Mammary epithelial cell (primary cell): ENCODE results near the gene ZNF724.

Experiments
- CTCF ChIP-seq, 2 donors: IDR thresholded peaks in 1 of 2; conservative IDR thresholded peaks in 1 of 2; 2 replicates each; pipeline ENCODE4 v1.5.1; 2011 to 2012; ENCODE audit warnings: inconsistent platforms in 2 of 2, low read length in 2 of 2, mild to moderate bottlenecking in 2 of 2, control low read depth in 1 of 2, low read depth in 1 of 2; ENCODE audit not compliant: insufficient read depth in 1 of 2; ENCODE audit errors: extremely low read depth in 1 of 2
- EZH2 ChIP-seq: IDR thresholded peaks from 2 replicates; pipeline ENCODE4 v1.6.1; 2012; ENCODE audit warnings: low read length, inconsistent platforms, borderline replicate concordance

- TF ChIP-seq CTCF (conservative IDR thresholded peaks at IDR 0.05 in 1 of 2, IDR thresholded peaks at IDR 0.05 in 1 of 2; ENCODE audit: extremely low read depth in 1 of 2, insufficient read depth in 1 of 2, low read depth in 1 of 2, low read length in 2 of 2) (no peak), EZH2 (no peak)
Measured at GRCh38 chr19:23260956-23261355, 10.8 kb upstream of the ZNF724 start.
